A204.1 (cell line): ENCODE measurements around the gene TSHB.

Experiments
- FAIRE-seq: peaks from 2 replicates; lab custom pipeline; 2012; peaks lifted over from hg19 to GRCh38; lab: Jason Lieb, UNC

TSHB gene

GRCh38 chr1:115060501-115060900, 30.9 kb downstream of the TSHB start:
- FAIRE-seq, result no peak

GRCh38 chr1:115062542-115063004, 32.9 kb downstream of the TSHB start:
- FAIRE-seq, result no peak

GRCh38 chr1:115063228-115063901, 33.7 kb downstream of the TSHB start:
- no peak for FAIRE-seq

- FAIRE-seq, result no peak
Measured at GRCh38 chr1:115064461-115064860, 34.8 kb downstream of the TSHB start.

- no peak for FAIRE-seq
Measured at GRCh38 chr1:115065021-115065420, 35.4 kb downstream of the TSHB start.

- no peak for FAIRE-seq
Measured at GRCh38 chr1:115067161-115067859, 37.7 kb downstream of the TSHB start.

- no peak for FAIRE-seq
Measured at GRCh38 chr1:115068826-115069585, 39.4 kb downstream of the TSHB start.

GRCh38 chr1:115069659-115070308, 40.2 kb downstream of the TSHB start:
- no peak for FAIRE-seq

GRCh38 chr1:115071012-115071664, 41.5 kb downstream of the TSHB start:
- no peak for FAIRE-seq

GRCh38 chr1:115073298-115074087, 43.9 kb downstream of the TSHB start:
- FAIRE-seq, result no peak

- FAIRE-seq, result no peak
Measured at GRCh38 chr1:115074839-115075534, 45.4 kb downstream of the TSHB start.

GRCh38 chr1:115076384-115076915, 46.8 kb downstream of the TSHB start:
- no peak for FAIRE-seq

GRCh38 chr1:115077286-115077983, 47.8 kb downstream of the TSHB start:
- FAIRE-seq, result no peak

- no peak for FAIRE-seq
Measured at GRCh38 chr1:115077984-115078330, 48.3 kb downstream of the TSHB start.

- FAIRE-seq, result no peak
Measured at GRCh38 chr1:115078708-115079107, 49.1 kb downstream of the TSHB start.

GRCh38 chr1:115082949-115083348, 53.3 kb downstream of the TSHB start:
- FAIRE-seq, result no peak
